Panc1 (cell line): ENCODE results near the gene DUSP10. TPM values are rescaled to one million over a fixed set of nuclear protein-coding genes. Genes with fewer than 3 reads are reported as not detected.

Experiments used
- ATAC-seq: fragments of 200-7000 bp; cut with Tn5 transposase; 2 replicates; pipeline ENCODE4 v1.9.1; 2020; ENCODE audit warnings: mild to moderate bottlenecking, moderate library complexity
- BruUV-seq: library from RNA; stranded (reverse); fragments of 400-500 nt; replicated peaks from 2 replicates; lab custom pipeline; 2021; lab: Mats Ljungman, UMichigan
- CTCF ChIA-PET: fragments of 300-600 bp; sonication (Branson Sonifier 250); formaldehyde crosslinking; loops from one replicate; lab custom pipeline; 2022; ENCODE audit warnings: antibody characterized with exemption; lab: Charles Lee
- POLR2A ChIA-PET: fragments of 300-600 bp; sonication (Branson Sonifier 250); formaldehyde crosslinking; loops from one replicate; lab custom pipeline; 2022; ENCODE audit warnings: antibody characterized with exemption; lab: Charles Lee
- DNase-seq: peaks from one replicate; pipeline ENCODE4 v3.0.0-alpha.2; 2010; ENCODE audit warnings: low read depth, low spot score
- H3K27ac ChIP-seq: 2 replicates; pipeline ENCODE4 v1.5.1; 2011; ENCODE audit warnings: mild to moderate bottlenecking, low read length, inconsistent platforms
- H3K27me3 ChIP-seq: fragments of 200-500 bp; sonication (Bioruptor generic); 2 replicates; pipeline ENCODE4 v1.6.0; 2014; ENCODE audit warnings: low read length, inconsistent platforms; ENCODE audit not compliant: control insufficient read depth, insufficient read depth
- H3K36me3 ChIP-seq: fragments of 200-500 bp; sonication (Bioruptor generic); 2 replicates; pipeline ENCODE4 v1.5.1; 2014; ENCODE audit warnings: inconsistent platforms, mild to moderate bottlenecking, low read length, moderate library complexity; ENCODE audit not compliant: control insufficient read depth, insufficient read depth
- H3K4me1 ChIP-seq: 2 replicates; pipeline ENCODE4 v1.5.1; 2011; ENCODE audit warnings: inconsistent platforms, mild to moderate bottlenecking, low read length, moderate library complexity; ENCODE audit not compliant: control insufficient read depth, insufficient read depth
- H3K4me3 ChIP-seq, 2 experiments: 2 replicates each; pipeline ENCODE4 v1.5.1; 2011 to 2012; ENCODE audit warnings: low read depth in 2 of 2, low read length in 2 of 2, mild to moderate bottlenecking in 2 of 2, inconsistent platforms in 1 of 2, moderate library complexity in 1 of 2
- H3K9me3 ChIP-seq: fragments of 200-500 bp; sonication (Bioruptor generic); 2 replicates; pipeline ENCODE4 v1.5.1; 2014; ENCODE audit warnings: low read depth, mild to moderate bottlenecking, inconsistent platforms, low read length, moderate library complexity; ENCODE audit not compliant: control insufficient read depth, insufficient read depth
- CTCF ChIP-seq: fragments of 450-650 bp; IDR thresholded peaks from 2 replicates; pipeline ENCODE4 v1.5.1; 2017; ENCODE audit warnings: mild to moderate bottlenecking
- POLR2AphosphoS5 ChIP-seq: IDR thresholded peaks from 2 replicates; pipeline ENCODE4 v1.6.1; 2012; ENCODE audit warnings: mild to moderate bottlenecking, low read depth, low read length, moderate library complexity
- REST ChIP-seq, 2 experiments: IDR thresholded peaks; 2 replicates each; pipeline ENCODE4 v1.6.1; 2011 to 2012; ENCODE audit warnings: low read depth in 2 of 2, control low read depth in 1 of 2, low read length in 1 of 2, mild to moderate bottlenecking in 1 of 2, moderate library complexity in 1 of 2; ENCODE audit not compliant: insufficient read depth in 1 of 2
- SIN3A ChIP-seq: IDR thresholded peaks from 2 replicates; pipeline ENCODE4 v1.6.1; 2012; ENCODE audit warnings: low read depth, mild to moderate bottlenecking, low read length, moderate library complexity, borderline replicate concordance; ENCODE audit not compliant: insufficient read depth
- TCF7L2 ChIP-seq: IDR thresholded peaks from 2 replicates; pipeline ENCODE4 v1.6.1; 2011; ENCODE audit warnings: mild to moderate bottlenecking, low read depth, low read length, inconsistent platforms
- in situ Hi-C: cut with HindIII; loops from 2 replicates; pipeline ENCODE4 v1.10.0; 2016; ENCODE audit warnings: low sequenced_read_pairs, low pct_unique_long_range_greater_than_20kb
- intact Hi-C: fragments of 100-400 bp; cut with micrococcal nuclease; formaldehyde crosslinking; loops from one replicate; pipeline ENCODE4 v1.10.0; 2022; ENCODE audit not compliant: unreplicated experiment
- total RNA-seq: library from RNA; stranded (reverse); gene quantifications from one replicate; pipeline ENCODE4 v1.2.1, GENCODE V29; 2021; ENCODE audit not compliant: unreplicated experiment

Gene DUSP10
- total RNA-seq, 1 experiment from 2014 or later, result 1.4 TPM

- H3K4me3 ChIP-seq, result no peak overlapping the region
These were observed 58.2 kb downstream of the DUSP10 start for GRCh38 chr1:221683681-221684080.

GRCh38 chr1:221680085-221680484 lies 61.8 kb downstream of the DUSP10 start:
- H3K9me3 ChIP-seq, result 0 out of 2 replicates have a peak, but pooled peaks cover 4% of the 10 kb centered on the region
- H3K27me3 ChIP-seq, result no peaks in the 10 kb centered on the region
- H3K4me3 ChIP-seq, result no peak overlapping the region
- TF ChIP-seq TCF7L2, result no peak
- no peak for TF ChIP-seq CTCF
- TF ChIP-seq REST (IDR thresholded peaks at IDR 0.05; ENCODE audit: insufficient read depth in 1 of 2, low read depth in 2 of 2, low read length in 1 of 2), result no peak
- TF ChIP-seq SIN3A, result no peak
- TF ChIP-seq POLR2AphosphoS5, result no peak
- no peak overlapping the region for H3K27ac ChIP-seq
- in situ Hi-C loops (no loop called here), intact Hi-C loops (no loop called here)
- no peaks in the 10 kb centered on the region for H3K4me1 ChIP-seq
- H3K36me3 ChIP-seq, result no peaks in the 10 kb centered on the region
- CTCF ChIA-PET, result no interaction called here
- no peak for ATAC-seq
- no peak for DNase-seq
- POLR2A ChIA-PET, result no interaction called here
- BruUV-seq, result no TSS peak

More at GRCh38 chr1:221683681-221684080, 58.2 kb downstream of the DUSP10 start:
- CTCF ChIA-PET, result no interaction called here
- no peaks in the 10 kb centered on the region for H3K4me1 ChIP-seq
- no peak overlapping the region for H3K27ac ChIP-seq
- no peak for TF ChIP-seq CTCF
- no peak for TF ChIP-seq SIN3A
- TF ChIP-seq POLR2AphosphoS5, result no peak
- no peak for TF ChIP-seq TCF7L2
- TF ChIP-seq REST (IDR thresholded peaks at IDR 0.05; ENCODE audit: insufficient read depth in 1 of 2, low read depth in 2 of 2, low read length in 1 of 2), result no peak
- H3K27me3 ChIP-seq, result no peaks in the 10 kb centered on the region
- in situ Hi-C loops, result no loop called here
- H3K9me3 ChIP-seq, result 0 out of 2 replicates have a peak, but pooled peaks cover 4% of the 10 kb centered on the region
- DNase-seq (no peak), ATAC-seq (no peak)
- no peaks in the 10 kb centered on the region for H3K36me3 ChIP-seq
- intact Hi-C loops, result no loop called here
- POLR2A ChIA-PET, result no interaction called here
- no TSS peak for BruUV-seq
